Skeletal muscle tissue (tissue), 4 donors: ENCODE measurements around the gene RCBTB2. TPM values are rescaled to one million over a fixed set of nuclear protein-coding genes. Genes with fewer than 3 reads are reported as not detected.

ENCODE experiments used
- H3K27ac ChIP-seq: one replicate; pipeline ENCODE4 v1.7.0; 2013; ENCODE audit warnings: mild to moderate bottlenecking, low read depth, low read length, inconsistent platforms
- H3K27me3 ChIP-seq, 3 donors: one replicate each; pipeline ENCODE4 v1.7.0; 2013; ENCODE audit warnings: low read length in 3 of 3; ENCODE audit not compliant: control insufficient read depth in 3 of 3, insufficient read depth in 3 of 3
- H3K36me3 ChIP-seq, 3 donors: one replicate each; pipeline ENCODE4 v1.7.0; 2013; ENCODE audit warnings: low read length in 3 of 3; ENCODE audit not compliant: control insufficient read depth in 3 of 3, insufficient read depth in 3 of 3
- H3K4me1 ChIP-seq, 3 donors: one replicate each; pipeline ENCODE4 v1.7.0; 2013; ENCODE audit warnings: low read length in 3 of 3, mild to moderate bottlenecking in 3 of 3; ENCODE audit not compliant: control insufficient read depth in 3 of 3, insufficient read depth in 3 of 3
- H3K4me3 ChIP-seq, 3 donors: one replicate each; pipeline ENCODE4 v1.7.0; 2013; ENCODE audit warnings: low read length in 3 of 3
- H3K9ac ChIP-seq, 3 donors: one replicate each; pipeline ENCODE4 v1.7.0; 2013; ENCODE audit warnings: low read length in 3 of 3, mild to moderate bottlenecking in 3 of 3, moderate library complexity in 2 of 3, low read depth in 1 of 3
- H3K9me3 ChIP-seq, 3 donors: one replicate each; pipeline ENCODE4 v1.7.0; 2013; ENCODE audit warnings: low read length in 3 of 3; ENCODE audit not compliant: control insufficient read depth in 3 of 3
- total RNA-seq: library from RNA; depleted of rRNA; stranded (reverse); fragments of >200 nt; gene quantifications from one replicate; pipeline ENCODE4 v1.2.3, GENCODE V29; 2014
- donor health status: Osteomylitis.

RCBTB2 gene
- total RNA-seq, 1 donor from 2014 or later: 18.3 TPM

- no peaks in the 10 kb centered on the region for H3K27me3 ChIP-seq
- peak overlapping the region; percentile 64 to 96 (median 93) for H3K4me3 ChIP-seq
- peaks cover 6 to 10% (median 8%) of the 10 kb centered on the region in 3 donors for H3K4me1 ChIP-seq
- no peaks in the 10 kb centered on the region for H3K9me3 ChIP-seq
- peak overlapping the region; percentile 92 for H3K27ac ChIP-seq
- peak overlapping the region; percentile 80 to 99 (median 98) for H3K9ac ChIP-seq
- no peaks in the 10 kb centered on the region for H3K36me3 ChIP-seq
Measured at GRCh38 chr13:48532256-48532505, 699 bp downstream of the RCBTB2 start.

- Histone ChIP-seq H3K4me1 (peaks cover 6 to 10% (median 8%) of the 10 kb centered on the region in 3 donors), H3K9me3 (no peaks in the 10 kb centered on the region)
Measured at GRCh38 chr13:48531416-48532255, 1.2 kb downstream of the RCBTB2 start.

GRCh38 chr13:48530833-48531232, 2.0 kb downstream of the RCBTB2 start:
- no peaks in the 10 kb centered on the region for H3K36me3 ChIP-seq
- H3K4me1 ChIP-seq: peaks cover 6 to 10% (median 8%) of the 10 kb centered on the region in 3 donors
- no peak overlapping the region for H3K4me3 ChIP-seq
- H3K9me3 ChIP-seq: no peaks in the 10 kb centered on the region
- H3K27ac ChIP-seq: no peak overlapping the region
- peak overlapping the region in 1 of 3 donors; percentile 80 for H3K9ac ChIP-seq
- H3K27me3 ChIP-seq: no peaks in the 10 kb centered on the region

More at GRCh38 chr13:48531416-48532255, 1.2 kb downstream of the RCBTB2 start:
- H3K4me3 ChIP-seq: peak overlapping the region; percentile 64 to 96 (median 93)
- H3K9ac ChIP-seq: peak overlapping the region; percentile 80 to 99 (median 98)
- H3K36me3 ChIP-seq: no peaks in the 10 kb centered on the region
- H3K27ac ChIP-seq: peak overlapping the region; percentile 92
- H3K27me3 ChIP-seq: no peaks in the 10 kb centered on the region

GRCh38 chr13:48528720-48529119, 4.2 kb downstream of the RCBTB2 start:
- Histone ChIP-seq H3K27me3 (no peaks in the 10 kb centered on the region), H3K9ac (no peak overlapping the region), H3K4me3 (no peak overlapping the region), H3K36me3 (no peaks in the 10 kb centered on the region), H3K9me3 (no peaks in the 10 kb centered on the region), H3K4me1 (peaks cover 6 to 10% (median 8%) of the 10 kb centered on the region in 3 donors), H3K27ac (no peak overlapping the region)

GRCh38 chr13:48527955-48528354, 4.9 kb downstream of the RCBTB2 start:
- no peaks in the 10 kb centered on the region for H3K9me3 ChIP-seq
- H3K4me3 ChIP-seq: peak overlapping the region in 1 of 3 donors; percentile 0

GRCh38 chr13:48526286-48526685, 6.6 kb downstream of the RCBTB2 start:
- Histone ChIP-seq H3K27ac (no peak overlapping the region), H3K4me1 (peaks cover 0 to 1% (median under 1%) of the 10 kb centered on the region in 3 donors), H3K27me3 (no peaks in the 10 kb centered on the region), H3K4me3 (no peak overlapping the region), H3K36me3 (no peaks in the 10 kb centered on the region), H3K9ac (no peak overlapping the region), H3K9me3 (no peaks in the 10 kb centered on the region)

More at GRCh38 chr13:48527955-48528354, 4.9 kb downstream of the RCBTB2 start:
- Histone ChIP-seq H3K27me3 (no peaks in the 10 kb centered on the region), H3K9ac (no peak overlapping the region), H3K27ac (no peak overlapping the region), H3K4me1 (peaks cover 6 to 8% (median 6%) of the 10 kb centered on the region in 3 donors), H3K36me3 (no peaks in the 10 kb centered on the region)

- no peaks in the 10 kb centered on the region for H3K4me1 ChIP-seq
- no peaks in the 10 kb centered on the region for H3K36me3 ChIP-seq
- H3K9ac ChIP-seq: no peak overlapping the region
- H3K9me3 ChIP-seq: no peaks in the 10 kb centered on the region
- H3K27ac ChIP-seq: no peak overlapping the region
- no peaks in the 10 kb centered on the region for H3K27me3 ChIP-seq
- no peak overlapping the region for H3K4me3 ChIP-seq
Measured at GRCh38 chr13:48518083-48518482, 14.8 kb downstream of the RCBTB2 start.

GRCh38 chr13:48515732-48516131, 17.1 kb downstream of the RCBTB2 start:
- H3K27ac ChIP-seq: no peak overlapping the region

GRCh38 chr13:48514793-48515192, 18.1 kb downstream of the RCBTB2 start:
- H3K4me3 ChIP-seq: no peak overlapping the region
- H3K9me3 ChIP-seq: no peaks in the 10 kb centered on the region
- no peaks in the 10 kb centered on the region for H3K36me3 ChIP-seq
- no peak overlapping the region for H3K27ac ChIP-seq
- no peaks in the 10 kb centered on the region for H3K27me3 ChIP-seq
- H3K9ac ChIP-seq: no peak overlapping the region
- H3K4me1 ChIP-seq: peaks cover 0 to 4% (median 0%) of the 10 kb centered on the region in 3 donors

More at GRCh38 chr13:48515732-48516131, 17.1 kb downstream of the RCBTB2 start:
- Histone ChIP-seq H3K27me3 (no peaks in the 10 kb centered on the region), H3K4me3 (no peak overlapping the region), H3K36me3 (no peaks in the 10 kb centered on the region), H3K9ac (no peak overlapping the region), H3K9me3 (no peaks in the 10 kb centered on the region), H3K4me1 (peaks cover 0 to 4% (median 0%) of the 10 kb centered on the region in 3 donors)

GRCh38 chr13:48511621-48512230, 21.2 kb downstream of the RCBTB2 start:
- Histone ChIP-seq H3K27ac (no peak overlapping the region), H3K4me3 (peak overlapping the region; percentile 56 to 71 (median 68)), H3K9me3 (no peaks in the 10 kb centered on the region), H3K9ac (peak overlapping the region in 2 of 3 donors; percentile 54 to 55), H3K27me3 (no peaks in the 10 kb centered on the region), H3K4me1 (peaks cover 0 to 7% (median 6%) of the 10 kb centered on the region in 3 donors), H3K36me3 (peaks cover 0 to 3% (median 0%) of the 10 kb centered on the region in 3 donors)
